A549 (cell line): ENCODE measurements around the gene MS4A1. TPM values are rescaled to one million over a fixed set of nuclear protein-coding genes. Genes with fewer than 3 reads are reported as not detected.

Experiments
- ATAC-seq, 2 experiments: fragments of 200-7000 bp in 1 of 2; fragments of >200 bp in 1 of 2; cut with Nextera tagmentation in 1 of 2; cut with Tn5 transposase in 1 of 2; 3 replicates each; pipeline versions ENCODE4 v1.8.0 to v1.9.1; 2018 to 2020; ENCODE audit warnings: mild to moderate bottlenecking in 1 of 2, moderate library complexity in 1 of 2
- CTCF ChIA-PET: fragments of 300-600 bp; sonication (Branson Sonifier 250); formaldehyde crosslinking; extraction: SDS; loops from one replicate; lab custom pipeline; 2021; ENCODE audit warnings: antibody characterized with exemption, inconsistent platforms; lab: Yijun Ruan, JAX
- POLR2A ChIA-PET: fragments of 350-600 bp; formaldehyde crosslinking; extraction: SDS; loops from one replicate; lab custom pipeline; 2021; ENCODE audit warnings: antibody characterized with exemption, inconsistent platforms; lab: Yijun Ruan, JAX
- DNase-seq, 2 experiments: peaks; one replicate each; pipeline versions ENCODE4 v3.0.0 to v3.0.0-alpha.2; 2011 to 2016; ENCODE audit warnings: low read depth in 1 of 2, low spot score in 1 of 2
- FAIRE-seq: peaks from 2 replicates; lab custom pipeline; 2011; peaks lifted over from hg19 to GRCh38; lab: Jason Lieb, UNC
- H3K27ac ChIP-seq, 2 experiments: fragments of >200 bp; sonication (Bioruptor Twin); formaldehyde crosslinking; 3 replicates each; pipeline ENCODE4 v1.5.1; 2016 to 2017
- H3K4me1 ChIP-seq: fragments of >200 bp; sonication (Bioruptor Twin); formaldehyde crosslinking; 3 replicates; pipeline ENCODE4 v1.6.1; 2016
- H3K4me2 ChIP-seq: fragments of >200 bp; sonication (Bioruptor Twin); formaldehyde crosslinking; 3 replicates; pipeline ENCODE4 v1.6.1; 2016
- H3K4me3 ChIP-seq: fragments of >200 bp; sonication (Bioruptor Twin); formaldehyde crosslinking; 3 replicates; pipeline ENCODE4 v1.5.1; 2016
- H3K9me3 ChIP-seq: fragments of >200 bp; sonication (Bioruptor Twin); formaldehyde crosslinking; 3 replicates; pipeline ENCODE4 v1.6.1; 2016
- BHLHE40 ChIP-seq: IDR thresholded peaks from 2 replicates; pipeline ENCODE4 v1.6.1; 2012; ENCODE audit warnings: low read depth, low read length, inconsistent platforms
- CBX8 ChIP-seq: fragments of 200-600 bp; sonication (generic); IDR thresholded peaks from 2 replicates; pipeline ENCODE4 v1.6.1; 2016
- CEBPB ChIP-seq, 2 experiments: fragments of >200 bp in 1 of 2; sonication (Bioruptor Twin) in 1 of 2; formaldehyde crosslinking in 1 of 2; IDR thresholded peaks; 2 replicates each; pipeline ENCODE4 v1.6.1; 2012 to 2016
- CHD2 ChIP-seq: fragments of 150-350 bp; IDR thresholded peaks from 2 replicates; pipeline ENCODE4 v1.6.1; 2014; ENCODE audit warnings: low read length; ENCODE audit not compliant: partially characterized antibody
- EHF ChIP-seq: fragments of 250-450 bp; sonication (Bioruptor Pico); IDR thresholded peaks from 2 replicates; pipeline ENCODE4 v1.5.0; 2020; ENCODE audit warnings: mild to moderate bottlenecking
- FOSL2 ChIP-seq, 2 experiments: fragments of 450-650 bp in 1 of 2; fragments of >200 bp in 1 of 2; sonication (Bioruptor Twin) in 1 of 2; formaldehyde crosslinking; IDR thresholded peaks; 2 replicates each; pipeline versions ENCODE4 v1.5.0 to v1.6.1; 2016 to 2020; ENCODE audit warnings: mild to moderate bottlenecking in 1 of 2, moderate library complexity in 1 of 2
- FOXS1 ChIP-seq: fragments of 250-450 bp; sonication (Bioruptor Pico); IDR thresholded peaks from 2 replicates; pipeline ENCODE4 v1.5.0; 2020; ENCODE audit warnings: mild to moderate bottlenecking, moderate library complexity
- HOXB13 ChIP-seq: fragments of 250-450 bp; sonication (Bioruptor Pico); IDR thresholded peaks from 2 replicates; pipeline ENCODE4 v1.5.0; 2020; ENCODE audit warnings: low read depth, mild to moderate bottlenecking, moderate library complexity
- JUN ChIP-seq, 2 experiments: fragments of >200 bp; sonication (Bioruptor Twin); formaldehyde crosslinking; IDR thresholded peaks; 2 replicates in 1 of 2; 3 replicates in 1 of 2; pipeline ENCODE4 v1.6.1; 2016 to 2017
- JUNB ChIP-seq: fragments of >200 bp; sonication (Bioruptor Twin); formaldehyde crosslinking; IDR thresholded peaks from 2 replicates; pipeline ENCODE4 v1.6.1; 2016
- KDM1A ChIP-seq: fragments of 200-600 bp; sonication (generic); IDR thresholded peaks from 2 replicates; pipeline ENCODE4 v1.6.1; 2016; ENCODE audit warnings: low read depth, mild to moderate bottlenecking
- MAZ ChIP-seq: fragments of 150-350 bp; IDR thresholded peaks from 2 replicates; pipeline ENCODE4 v1.6.1; 2014; ENCODE audit warnings: antibody characterized with exemption, low read depth, low read length, borderline replicate concordance
- MYC ChIP-seq: IDR thresholded peaks from 2 replicates; pipeline ENCODE4 v1.6.1; 2012; ENCODE audit warnings: mild to moderate bottlenecking, inconsistent platforms, low read length, improper control_type of control experiment, borderline replicate concordance
- NR3C1 ChIP-seq: fragments of >200 bp; sonication (Bioruptor Twin); formaldehyde crosslinking; IDR thresholded peaks from 3 replicates; pipeline ENCODE4 v1.6.1; 2017
- PHF8 ChIP-seq: fragments of 200-600 bp; sonication (generic); IDR thresholded peaks from 2 replicates; pipeline ENCODE4 v1.6.1; 2016; ENCODE audit warnings: low read depth, mild to moderate bottlenecking, antibody characterized with exemption, moderate library complexity, borderline replicate concordance
- POLR2AphosphoS2 ChIP-seq: conservative IDR thresholded peaks from 2 replicates; pipeline ENCODE4 v1.6.1; 2012; ENCODE audit warnings: low read length, improper control_type of control experiment, inconsistent platforms
- RAD21 ChIP-seq, 2 experiments: fragments of >200 bp in 1 of 2; sonication (Bioruptor Twin) in 1 of 2; formaldehyde crosslinking in 1 of 2; IDR thresholded peaks in 1 of 2; conservative IDR thresholded peaks in 1 of 2; 2 replicates in 1 of 2; 3 replicates in 1 of 2; pipeline ENCODE4 v1.6.1; 2012 to 2018; ENCODE audit warnings: inconsistent platforms in 1 of 2
- RNF2 ChIP-seq: fragments of 200-600 bp; sonication (generic); IDR thresholded peaks from 2 replicates; pipeline ENCODE4 v1.6.1; 2016; ENCODE audit warnings: low read depth, mild to moderate bottlenecking, antibody characterized with exemption, moderate library complexity, borderline replicate concordance
- SMC3 ChIP-seq: fragments of >200 bp; sonication (Bioruptor Twin); formaldehyde crosslinking; IDR thresholded peaks from 3 replicates; pipeline ENCODE4 v1.6.1; 2018; ENCODE audit warnings: inconsistent platforms
- SREBF2 ChIP-seq: fragments of 450-650 bp; IDR thresholded peaks from 2 replicates; pipeline ENCODE4 v1.6.1; 2014; ENCODE audit warnings: mild to moderate bottlenecking, moderate library complexity
- ZC3H11A ChIP-seq: fragments of 450-650 bp; IDR thresholded peaks from 2 replicates; pipeline ENCODE4 v1.6.1; 2014; ENCODE audit warnings: antibody characterized with exemption, mild to moderate bottlenecking
- WGBS: methylation state at CpG from one replicate; pipeline ENCODE4 v1.1.6; 2017; ENCODE audit errors: missing lambda C conversion rate; 5-methylcytosine and 5-hydroxymethylcytosine counted together
- polyA minus RNA-seq: library from RNA; depleted of rRNA, polyadenylated mRNA; stranded (reverse); fragments of >200 nt; gene quantifications from 2 replicates; pipeline ENCODE4 v1.2.3, GENCODE V29; 2011; rRNA and poly(A)+ RNA removed
- polyA plus RNA-seq, 4 experiments: library from polyadenylated mRNA; depleted of rRNA in 3 of 4; stranded (reverse); fragments of >200 nt; fragmentation: RNase III in 1 of 4; extraction: RNeasy Plus Mini Kit Qiagen cat#74134 plus additional on column Dnase treatment in 1 of 4; gene quantifications; 2 replicates in 3 of 4; 3 replicates in 1 of 4; pipeline ENCODE4 v1.2.3, GENCODE V29; 2011 to 2017
- TF ChIP-seq, protein P1 (sequence below): fragments of >200 bp; sonication (Bioruptor Twin); formaldehyde crosslinking; IDR thresholded peaks from 3 replicates; pipeline ENCODE4 v1.6.1; 2016
- TF ChIP-seq, protein P2 (sequence below): fragments of 250-450 bp; sonication (Bioruptor Pico); IDR thresholded peaks from 2 replicates; pipeline ENCODE4 v1.5.0; 2021; ENCODE audit warnings: mild to moderate bottlenecking, moderate library complexity, borderline replicate concordance
- TF ChIP-seq, protein P3 (sequence below): fragments of 150-350 bp; IDR thresholded peaks from 2 replicates; pipeline ENCODE4 v1.6.1; 2014; ENCODE audit warnings: low read depth, mild to moderate bottlenecking, low read length
- TF ChIP-seq, protein P4 (sequence below): IDR thresholded peaks from 2 replicates; pipeline ENCODE4 v1.6.1; 2012; ENCODE audit warnings: low read depth, borderline replicate concordance

MS4A1 gene
- polyA plus RNA-seq (2011; rRNA removed), result not detected in 2 replicates
- not detected in 2 replicates for polyA plus RNA-seq (2012; cell fraction: cytosol; rRNA removed)
- polyA plus RNA-seq (2012; cell fraction: nucleus; rRNA removed), result not detected in 2 replicates
- not detected in 3 replicates for polyA plus RNA-seq (2017; fragmentation: RNase III; extraction: RNeasy Plus Mini Kit Qiagen cat#74134 plus additional on column Dnase treatment)
- not detected in 2 replicates for polyA minus RNA-seq

DNA sequence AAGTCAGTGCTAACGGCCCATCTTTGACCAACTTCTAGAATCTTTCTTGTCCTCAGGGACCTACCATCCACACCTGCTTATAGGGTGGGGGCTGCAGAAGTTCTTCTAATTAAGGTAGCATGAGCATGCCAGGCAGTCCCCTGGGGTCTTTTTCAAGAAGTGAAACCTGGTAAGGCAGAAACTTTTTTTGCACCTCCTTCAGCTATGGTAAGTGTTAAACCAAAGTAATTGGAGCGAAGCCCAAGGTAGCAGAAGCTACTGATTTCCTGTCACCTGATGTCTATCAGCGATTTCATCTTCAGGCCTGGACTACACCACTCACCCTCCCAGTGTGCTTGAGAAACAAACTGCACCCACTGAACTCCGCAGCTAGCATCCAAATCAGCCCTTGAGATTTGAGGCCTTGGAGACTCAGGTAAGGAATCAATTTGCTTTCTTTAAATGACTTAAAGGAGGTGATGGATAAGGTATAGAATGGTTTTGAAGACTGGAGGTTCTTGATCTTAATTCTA, at the start of gene MS4A1:
Gene MS4A1 (plus strand): TSS at position 317 of the 512 bp plus-strand sequence. CDS start 6,528 bp downstream, outside the sequence.
- H3K4me1 ChIP-seq, result no peaks in the 10 kb centered on the region

DNA sequence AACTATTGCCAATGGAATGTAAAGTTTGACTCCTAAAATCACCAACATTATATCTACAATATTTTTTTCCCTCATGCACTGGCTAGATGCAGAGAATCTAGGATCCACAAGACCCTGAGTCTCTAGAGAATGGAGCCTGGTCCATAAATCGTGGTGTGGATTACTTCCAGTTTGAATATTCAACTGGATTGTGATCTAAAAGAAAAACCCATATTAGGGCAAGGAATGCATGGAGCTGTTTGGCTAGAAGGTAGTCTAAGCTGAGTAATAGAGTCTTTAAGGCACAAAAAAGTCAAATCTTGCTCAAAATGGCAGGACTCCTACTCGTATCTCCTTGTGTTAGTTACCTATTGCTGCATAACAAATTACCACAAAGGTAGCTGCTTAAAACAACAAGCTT, 35.6 kb upstream of the MS4A1 start:
- DNase-seq (no peak), FAIRE-seq (no peak), ATAC-seq (no peak)
- Histone ChIP-seq H3K27ac (no peak overlapping the region), H3K4me1 (no peaks in the 10 kb centered on the region), H3K9me3 (no peaks in the 10 kb centered on the region), H3K4me2 (no peak overlapping the region), H3K4me3 (no peak overlapping the region)
- ChIA-PET POLR2A (no interaction called here), CTCF (no interaction called here)
- 2% methylated on average over 2 of the region's 2 CpGs for WGBS
- TF ChIP-seq EHF, result no peak
- TF ChIP-seq JUN (IDR thresholded peaks at IDR 0.05), result no peak
- TF ChIP-seq MYC, result no peak
- no peak for TF ChIP-seq JUNB
- TF ChIP-seq FOXS1 (CRISPR knock-in tag), result no peak
- no peak for TF ChIP-seq CHD2
- no peak for TF ChIP-seq PHF8
- no peak for TF ChIP-seq HOXB13 (CRISPR knock-in tag)
- TF ChIP-seq KDM1A, result no peak
- TF ChIP-seq FOSL2 (IDR thresholded peaks at IDR 0.05), result no peak
- no peak for TF ChIP-seq FOSL2 (CRISPR knock-in tag; IDR thresholded peaks at IDR 0.05)
- TF ChIP-seq, protein P1, sequence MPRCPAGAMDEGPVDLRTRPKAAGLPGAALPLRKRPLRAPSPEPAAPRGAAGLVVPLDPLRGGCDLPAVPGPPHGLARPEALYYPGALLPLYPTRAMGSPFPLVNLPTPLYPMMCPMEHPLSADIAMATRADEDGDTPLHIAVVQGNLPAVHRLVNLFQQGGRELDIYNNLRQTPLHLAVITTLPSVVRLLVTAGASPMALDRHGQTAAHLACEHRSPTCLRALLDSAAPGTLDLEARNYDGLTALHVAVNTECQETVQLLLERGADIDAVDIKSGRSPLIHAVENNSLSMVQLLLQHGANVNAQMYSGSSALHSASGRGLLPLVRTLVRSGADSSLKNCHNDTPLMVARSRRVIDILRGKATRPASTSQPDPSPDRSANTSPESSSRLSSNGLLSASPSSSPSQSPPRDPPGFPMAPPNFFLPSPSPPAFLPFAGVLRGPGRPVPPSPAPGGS, result no peak
- TF ChIP-seq NR3C1, result no peak
- no peak for TF ChIP-seq SMC3
- no peak for TF ChIP-seq SREBF2

More for the DNA sequence above, at the start of gene MS4A1:
- POLR2A ChIA-PET, result no interaction called here
- DNase-seq (no peak), ATAC-seq (no peak), FAIRE-seq (no peak)
- Histone ChIP-seq H3K4me2 (no peak within 1 kb of the TSS), H3K4me3 (no peak within 1 kb of the TSS), H3K9me3 (no peaks in the 10 kb centered on the region), H3K27ac (no peak within 1 kb of the TSS)
- TF ChIP-seq CEBPB (IDR thresholded peaks at IDR 0.05) (no peak), MAZ (no peak), CBX8 (no peak), BHLHE40 (no peak), POLR2AphosphoS2 (no peak), RNF2 (no peak), ZC3H11A (no peak), RAD21 (conservative IDR thresholded peaks at IDR 0.05 in 1 of 2, IDR thresholded peaks at IDR 0.05 in 1 of 2) (no peak)
- TF ChIP-seq, protein P2, sequence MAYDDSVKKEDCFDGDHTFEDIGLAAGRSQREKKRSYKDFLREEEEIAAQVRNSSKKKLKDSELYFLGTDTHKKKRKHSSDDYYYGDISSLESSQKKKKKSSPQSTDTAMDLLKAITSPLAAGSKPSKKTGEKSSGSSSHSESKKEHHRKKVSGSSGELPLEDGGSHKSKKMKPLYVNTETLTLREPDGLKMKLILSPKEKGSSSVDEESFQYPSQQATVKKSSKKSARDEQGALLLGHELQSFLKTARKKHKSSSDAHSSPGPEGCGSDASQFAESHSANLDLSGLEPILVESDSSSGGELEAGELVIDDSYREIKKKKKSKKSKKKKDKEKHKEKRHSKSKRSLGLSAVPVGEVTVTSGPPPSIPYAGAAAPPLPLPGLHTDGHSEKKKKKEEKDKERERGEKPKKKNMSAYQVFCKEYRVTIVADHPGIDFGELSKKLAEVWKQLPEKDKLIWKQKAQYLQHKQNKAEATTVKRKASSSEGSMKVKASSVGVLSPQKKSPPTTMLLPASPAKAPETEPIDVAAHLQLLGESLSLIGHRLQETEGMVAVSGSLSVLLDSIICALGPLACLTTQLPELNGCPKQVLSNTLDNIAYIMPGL (CRISPR knock-in tag), result no peak
- TF ChIP-seq, protein P1, result no peak
- TF ChIP-seq, protein P3, sequence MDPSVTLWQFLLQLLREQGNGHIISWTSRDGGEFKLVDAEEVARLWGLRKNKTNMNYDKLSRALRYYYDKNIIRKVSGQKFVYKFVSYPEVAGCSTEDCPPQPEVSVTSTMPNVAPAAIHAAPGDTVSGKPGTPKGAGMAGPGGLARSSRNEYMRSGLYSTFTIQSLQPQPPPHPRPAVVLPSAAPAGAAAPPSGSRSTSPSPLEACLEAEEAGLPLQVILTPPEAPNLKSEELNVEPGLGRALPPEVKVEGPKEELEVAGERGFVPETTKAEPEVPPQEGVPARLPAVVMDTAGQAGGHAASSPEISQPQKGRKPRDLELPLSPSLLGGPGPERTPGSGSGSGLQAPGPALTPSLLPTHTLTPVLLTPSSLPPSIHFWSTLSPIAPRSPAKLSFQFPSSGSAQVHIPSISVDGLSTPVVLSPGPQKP, result no peak
- TF ChIP-seq, protein P4, sequence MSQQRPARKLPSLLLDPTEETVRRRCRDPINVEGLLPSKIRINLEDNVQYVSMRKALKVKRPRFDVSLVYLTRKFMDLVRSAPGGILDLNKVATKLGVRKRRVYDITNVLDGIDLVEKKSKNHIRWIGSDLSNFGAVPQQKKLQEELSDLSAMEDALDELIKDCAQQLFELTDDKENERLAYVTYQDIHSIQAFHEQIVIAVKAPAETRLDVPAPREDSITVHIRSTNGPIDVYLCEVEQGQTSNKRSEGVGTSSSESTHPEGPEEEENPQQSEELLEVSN, result no peak
- CTCF ChIA-PET, result no interaction called here
- WGBS, result 0% methylated on average over 4 of the region's 4 CpGs
